ENCODE results near the gene RMDN2.
"Not testable (repeated sequence)": the region's sequence is repeated elsewhere in the genome, so short reads cannot be mapped to it uniquely, and the experiment has no call there.

The RMDN2 gene

DNA sequence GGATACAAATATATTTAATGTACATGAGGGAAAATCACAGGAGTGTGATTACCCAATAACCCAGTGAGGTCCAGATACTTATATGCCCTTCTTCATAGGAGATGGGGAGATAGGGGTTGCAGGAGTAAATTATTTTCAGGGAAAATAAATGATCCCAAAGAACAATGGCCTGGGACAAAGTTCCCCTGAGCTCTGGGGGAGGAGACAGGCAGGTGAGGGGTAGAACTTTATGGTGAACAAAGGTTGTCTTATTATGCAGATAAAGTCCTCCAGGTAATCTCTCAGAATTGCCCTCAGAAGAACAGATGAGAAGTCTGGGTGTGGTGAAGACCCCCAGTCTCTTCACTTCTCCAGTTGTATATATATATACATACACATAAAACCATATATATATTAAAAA is 22.1 kb upstream of the RMDN2 start:
- no peak for DNase-seq

DNA sequence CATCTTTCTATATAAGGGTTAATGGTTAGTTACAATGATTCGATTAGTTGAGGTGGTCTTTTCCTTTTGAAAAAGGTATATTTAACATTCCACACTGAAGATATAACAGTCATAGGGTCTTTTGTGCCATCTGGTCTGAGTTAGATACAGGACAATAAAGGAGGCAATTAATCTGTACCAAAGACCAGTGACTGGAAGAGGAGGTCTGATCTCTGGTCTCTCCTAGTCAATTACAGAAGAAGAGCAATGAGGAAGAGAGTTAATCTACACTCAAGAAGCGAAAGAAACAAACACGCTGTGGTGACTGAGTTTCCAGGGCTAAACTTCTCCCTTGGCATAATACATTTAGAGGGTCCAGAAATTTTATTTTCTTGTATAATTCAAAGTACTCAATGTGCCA is 20.7 kb upstream of the RMDN2 start:
- DNase-seq, result no peak

DNA sequence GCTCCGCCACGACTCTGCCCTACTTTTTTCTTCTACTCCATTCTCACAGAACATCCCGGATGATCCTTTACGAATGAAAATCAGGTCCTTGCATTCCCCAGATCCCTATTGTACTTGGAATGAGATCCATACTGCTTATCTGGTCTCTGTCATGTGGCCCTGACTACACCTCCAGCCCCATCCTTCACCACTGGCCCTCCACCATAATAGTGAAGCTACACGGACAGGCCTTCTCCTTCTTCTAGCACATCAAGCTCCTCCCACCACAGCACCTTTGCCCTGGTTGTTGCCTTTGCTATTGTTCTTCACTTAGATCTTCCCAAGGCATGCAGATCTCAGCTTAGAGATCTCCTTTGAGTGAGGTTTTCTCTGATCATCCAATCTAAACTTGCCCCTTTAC is 20.1 kb upstream of the RMDN2 start:
- DNase-seq, result no peak

DNA sequence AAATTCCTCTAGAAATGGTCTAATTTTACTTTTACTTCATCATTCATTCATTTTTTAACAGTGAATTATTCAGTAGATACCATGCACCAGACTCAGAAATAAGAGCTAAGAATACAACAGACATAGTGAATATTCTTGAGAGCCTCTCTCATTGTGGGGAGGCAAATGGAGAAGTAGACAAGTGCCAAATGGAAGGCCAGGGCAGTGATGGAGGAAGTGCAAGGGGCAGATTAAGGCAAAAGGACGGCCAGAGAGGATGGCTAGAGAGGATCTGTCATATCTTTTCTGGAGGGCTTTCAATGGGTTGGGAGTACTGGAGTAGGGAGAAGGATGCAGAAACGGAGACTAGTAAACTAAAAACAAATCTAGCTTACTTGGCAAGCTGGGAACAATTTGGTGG is 19.0 kb upstream of the RMDN2 start:
- no peak for DNase-seq

DNA sequence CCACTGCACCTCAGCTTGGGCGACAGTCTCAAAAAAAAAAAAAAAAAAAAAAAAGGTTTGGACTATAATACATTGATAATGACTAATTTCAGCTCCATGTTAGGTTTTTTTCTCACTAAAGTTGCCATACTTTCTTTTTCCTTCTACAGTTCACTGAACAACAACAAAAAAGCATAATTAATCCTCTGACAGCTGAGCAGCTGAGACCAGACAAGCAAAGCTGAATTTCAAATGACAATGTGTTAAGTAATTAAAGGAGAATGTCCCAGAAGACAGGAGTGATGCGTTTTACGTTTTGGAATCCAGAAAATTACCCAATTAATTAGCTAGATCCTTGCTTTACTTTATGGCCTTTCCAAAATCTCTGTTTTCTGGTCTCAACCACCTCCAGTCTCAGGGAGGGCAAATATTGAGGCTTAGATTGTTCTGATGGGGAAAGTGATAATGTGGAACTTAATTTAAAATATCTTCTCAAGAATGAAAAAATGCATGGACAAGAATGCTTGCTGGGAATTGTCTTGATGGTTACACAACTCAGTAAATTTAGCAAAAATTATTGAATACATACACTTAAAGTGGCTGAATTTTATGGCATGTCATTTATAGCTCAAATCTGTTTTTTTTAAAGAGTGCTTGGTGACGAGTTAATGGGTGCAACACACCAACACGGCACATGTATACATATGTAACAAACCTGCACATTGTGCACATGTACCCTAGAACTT is 17.4 kb upstream of the RMDN2 start:
- DNase-seq, result no peak

DNA sequence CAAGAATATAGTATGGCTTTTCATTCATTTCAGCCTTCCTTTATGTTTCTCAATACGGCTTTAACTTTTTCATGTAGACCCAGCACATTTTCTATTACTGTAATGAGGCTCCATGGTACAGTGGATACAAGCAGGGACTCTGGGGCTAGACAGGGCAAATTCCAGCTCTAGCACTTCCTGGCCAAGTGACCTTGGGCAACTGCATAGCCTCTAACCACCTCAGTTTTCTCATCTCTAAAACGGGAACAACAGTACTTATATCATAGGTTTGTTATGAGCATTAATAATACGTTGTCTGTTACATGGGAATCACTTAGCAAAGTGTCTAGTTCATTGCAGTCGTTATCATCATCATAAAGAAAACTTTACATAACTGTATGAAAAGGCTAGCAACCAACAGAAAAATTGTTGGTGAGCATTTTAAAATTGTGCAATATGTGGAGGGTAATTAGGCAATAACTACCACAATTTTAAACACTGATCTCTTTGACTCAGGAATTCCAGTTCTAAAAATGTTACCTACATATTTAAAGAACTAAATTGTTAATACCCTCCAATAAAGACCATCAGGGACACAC is 13.7 kb upstream of the RMDN2 start:
- DNase-seq, result no peak

DNA sequence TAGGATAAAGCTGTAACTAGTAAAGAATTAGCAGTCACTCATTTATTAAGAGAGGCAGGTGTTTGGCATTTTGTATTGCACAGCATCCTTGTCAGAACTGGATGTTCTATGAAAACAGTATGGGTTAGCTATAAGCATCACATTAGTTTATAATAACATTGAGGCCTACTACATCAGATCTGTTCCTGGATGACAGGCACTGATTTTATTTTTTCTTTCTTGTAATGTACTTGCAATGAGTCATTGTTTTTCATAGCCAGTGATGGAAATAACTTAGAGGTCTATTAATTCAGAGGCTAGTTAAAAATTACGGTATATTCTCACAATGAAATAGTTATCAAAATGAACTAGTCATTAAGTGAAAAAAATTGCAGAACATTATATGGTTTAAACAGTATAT is 13.0 kb upstream of the RMDN2 start:
- DNase-seq, result no peak

DNA sequence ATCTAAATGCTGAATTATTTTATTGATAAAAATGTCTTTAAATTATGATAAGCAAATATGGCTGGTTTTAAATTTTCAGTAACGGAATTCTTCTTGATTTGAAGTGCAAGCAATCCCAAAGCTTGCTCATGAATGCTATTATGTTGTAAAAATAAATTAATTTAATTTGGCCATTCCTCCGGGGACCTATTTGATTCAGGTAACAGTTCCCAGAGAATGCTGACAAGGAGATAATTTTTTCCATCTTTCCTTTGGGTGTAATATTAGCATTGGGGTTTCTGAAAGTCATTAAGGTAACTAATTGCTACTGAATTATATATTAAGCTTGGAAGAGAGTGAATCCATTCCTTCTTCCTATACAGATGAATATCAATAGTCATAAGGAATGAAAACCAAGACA is 12.5 kb upstream of the RMDN2 start:
- no peak for DNase-seq

DNA sequence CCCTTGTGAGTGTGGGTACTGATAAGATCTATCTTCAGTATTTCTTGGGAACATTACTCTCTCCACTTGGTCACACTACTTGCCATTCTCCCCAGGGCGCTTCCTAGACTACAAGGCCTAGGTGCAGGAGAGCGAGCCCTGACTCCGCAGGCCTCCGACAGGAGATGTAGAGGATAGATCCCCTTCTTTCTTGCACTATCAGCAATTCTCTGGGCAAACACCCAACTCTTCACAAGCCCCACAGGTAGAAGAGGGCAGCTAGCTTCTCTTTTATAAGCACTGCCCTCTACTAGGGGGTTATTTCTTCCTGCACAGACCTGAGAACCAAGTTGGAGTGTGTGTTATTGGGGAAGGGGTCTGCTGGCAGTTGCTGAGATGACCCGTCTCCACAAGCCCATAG is 10.7 kb upstream of the RMDN2 start:
- DNase-seq, result no peak

DNA sequence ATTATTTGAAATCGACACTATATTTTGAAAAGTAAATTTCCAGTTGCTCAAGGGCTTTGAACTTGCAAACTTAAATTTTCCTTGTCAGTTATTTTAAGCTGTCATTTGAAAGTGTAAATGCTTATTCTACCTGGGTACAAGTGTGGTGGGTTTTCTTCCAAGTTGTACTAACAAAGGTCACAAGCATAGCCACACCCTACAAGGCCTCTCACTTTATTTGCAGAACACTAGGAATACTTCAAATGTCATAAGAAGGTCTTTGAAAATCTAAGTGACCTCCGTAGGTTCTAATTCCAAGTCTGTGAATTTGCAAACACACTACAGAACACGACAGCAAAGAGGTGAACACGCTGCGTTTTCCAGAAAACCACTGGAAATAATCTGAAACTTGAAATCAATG is 9.3 kb upstream of the RMDN2 start:
- DNase-seq, result no peak

DNA sequence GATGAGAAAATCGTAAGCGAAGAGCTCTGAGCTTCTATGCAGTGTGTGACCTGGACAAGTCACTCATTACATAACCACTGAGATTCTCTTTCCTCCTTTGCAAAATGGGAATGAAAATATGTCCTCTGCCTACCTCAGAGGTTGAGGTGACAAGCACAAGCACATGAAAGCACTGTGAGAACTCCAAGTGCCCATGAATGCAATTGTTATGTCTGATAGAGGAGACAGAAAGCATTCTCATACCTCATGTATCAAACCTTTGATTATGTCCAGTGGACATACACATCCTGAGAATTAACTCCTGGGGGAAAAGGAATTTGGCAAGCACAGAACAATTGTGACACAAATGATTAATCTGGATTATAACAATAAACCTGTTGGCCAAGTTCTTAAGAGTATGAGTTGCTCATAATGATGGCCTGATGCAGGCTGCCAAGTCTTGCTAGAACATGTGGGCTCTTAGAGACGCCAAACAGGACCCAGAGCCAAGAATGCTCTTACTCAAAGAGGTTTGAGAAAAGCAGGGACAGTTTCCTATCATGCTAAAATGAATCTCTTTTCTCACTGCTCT is 8.5 kb upstream of the RMDN2 start:
- no peak for DNase-seq

DNA sequence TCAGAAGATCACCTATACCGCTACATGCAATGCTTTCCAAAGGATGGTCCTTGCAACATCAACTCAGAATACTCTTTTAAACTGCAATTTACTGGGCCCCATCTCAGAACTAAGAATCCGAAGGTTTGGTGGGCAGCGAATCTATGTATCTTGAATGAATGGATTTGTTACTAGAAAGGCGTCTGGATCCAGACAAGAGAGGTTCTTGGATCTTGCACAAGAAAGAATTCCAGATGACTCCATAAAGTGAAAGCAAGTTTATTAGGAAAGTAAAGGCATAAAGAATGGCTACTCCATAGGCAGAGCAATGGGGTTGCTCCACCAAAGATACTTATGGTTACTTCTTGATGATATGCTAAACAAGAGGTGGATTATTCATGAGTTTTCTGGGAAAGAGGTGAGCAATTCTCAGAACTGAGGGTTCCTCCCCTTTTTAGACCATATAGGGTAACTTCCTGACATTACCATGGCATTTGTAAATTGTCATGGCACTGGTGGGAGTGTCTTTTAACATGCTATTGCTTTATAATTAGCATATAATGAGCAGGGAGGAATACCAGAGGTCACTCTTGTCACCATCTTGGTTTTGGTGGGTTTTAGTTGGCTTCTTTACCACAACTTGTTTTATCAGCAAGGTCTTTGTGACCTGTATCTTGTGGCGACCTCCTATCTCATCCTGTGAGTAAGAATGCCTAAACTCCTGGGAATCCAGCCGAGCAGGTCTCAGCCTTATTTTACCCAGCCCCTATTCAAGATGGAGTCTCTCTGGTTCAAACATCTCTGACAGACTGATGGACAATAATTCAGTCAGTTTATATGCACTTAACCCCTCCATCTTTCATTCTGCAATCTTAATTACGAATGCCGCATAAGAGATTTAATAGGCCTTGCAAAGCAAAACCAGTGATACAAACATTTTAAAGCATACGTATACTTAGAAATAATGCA is 7.5 kb upstream of the RMDN2 start:
- DNase-seq, result no peak

DNA sequence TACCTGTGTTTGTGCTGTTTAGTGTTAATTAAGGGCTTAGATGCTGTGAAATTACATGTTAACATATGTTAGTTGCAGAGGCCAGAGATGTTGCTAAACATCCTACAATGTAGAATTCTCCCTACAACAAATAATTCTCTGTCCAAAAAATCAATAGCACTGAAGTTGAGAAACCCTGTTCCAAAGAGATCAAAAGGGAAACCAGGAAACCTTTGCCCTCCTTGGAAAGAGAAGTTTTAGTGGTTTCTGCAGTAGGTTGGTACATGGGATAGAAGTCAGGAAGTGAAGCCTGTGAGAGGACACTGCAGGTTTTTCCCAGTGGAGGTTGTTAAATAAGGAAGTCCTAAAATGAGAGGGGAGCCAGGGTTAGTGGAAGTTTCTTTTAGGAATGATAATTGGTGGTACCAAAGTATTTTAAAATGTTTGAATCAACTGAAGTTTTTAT is 6.3 kb upstream of the RMDN2 start:
- no peak for DNase-seq

DNA sequence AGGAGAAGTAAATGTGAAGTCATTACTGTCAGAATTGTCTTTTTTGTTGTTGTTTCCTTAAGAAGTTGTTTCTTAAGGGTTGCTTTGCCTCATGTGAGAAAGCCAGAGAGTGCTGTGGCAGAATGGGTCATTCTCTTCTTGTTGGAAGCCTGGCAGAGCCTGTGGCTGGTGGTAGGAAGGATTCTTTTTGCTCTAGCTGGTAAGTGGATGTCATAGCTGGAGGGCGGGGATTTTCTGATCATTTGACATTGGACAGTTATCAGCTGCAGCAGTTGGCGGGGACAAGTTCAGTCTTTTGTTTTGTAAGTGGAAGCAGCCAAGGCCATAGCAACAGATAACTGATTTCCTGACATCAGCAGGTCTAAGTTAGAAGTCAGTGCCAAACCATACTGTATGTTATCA is 5.5 kb upstream of the RMDN2 start:
- no peak for DNase-seq

DNA sequence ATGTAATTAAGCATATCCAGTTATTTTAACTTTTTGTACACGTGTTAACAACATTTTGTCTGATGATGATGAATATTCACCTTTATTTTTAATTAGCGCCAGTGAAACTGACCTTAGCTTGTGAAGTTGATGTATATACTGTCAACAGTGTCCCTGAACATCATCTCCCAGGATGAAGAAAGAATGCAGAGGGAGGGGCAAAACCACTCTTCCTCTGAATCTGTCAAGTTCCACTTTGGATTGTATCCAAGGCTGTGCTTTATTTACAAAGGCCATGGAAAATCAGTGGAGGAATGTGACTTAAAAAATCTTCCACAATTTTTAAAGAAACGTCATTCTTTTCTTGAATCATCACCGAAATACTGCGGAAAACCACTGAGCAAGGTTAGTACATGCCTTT is 4.5 kb upstream of the RMDN2 start:
- no peak for DNase-seq

DNA sequence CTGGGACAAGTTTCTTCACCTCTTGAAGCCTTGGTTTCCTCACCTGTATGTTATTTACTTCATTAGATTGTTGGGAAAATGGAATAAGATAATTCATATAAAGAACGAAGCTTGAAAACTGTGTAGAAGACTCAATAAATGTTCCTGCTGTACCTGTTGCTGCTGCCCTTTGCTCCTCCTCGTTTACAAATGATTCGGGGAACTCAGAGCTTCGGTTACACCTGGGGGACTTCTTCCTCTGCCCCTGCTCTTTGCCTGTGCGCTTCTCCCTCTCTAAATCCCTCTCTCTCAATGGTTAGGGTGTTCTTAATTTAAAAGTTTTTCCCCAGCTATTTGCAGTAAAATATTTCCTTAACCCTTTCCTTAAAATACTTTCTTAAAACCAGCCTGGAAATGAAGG is 3.3 kb upstream of the RMDN2 start:
- no peak for DNase-seq

DNA sequence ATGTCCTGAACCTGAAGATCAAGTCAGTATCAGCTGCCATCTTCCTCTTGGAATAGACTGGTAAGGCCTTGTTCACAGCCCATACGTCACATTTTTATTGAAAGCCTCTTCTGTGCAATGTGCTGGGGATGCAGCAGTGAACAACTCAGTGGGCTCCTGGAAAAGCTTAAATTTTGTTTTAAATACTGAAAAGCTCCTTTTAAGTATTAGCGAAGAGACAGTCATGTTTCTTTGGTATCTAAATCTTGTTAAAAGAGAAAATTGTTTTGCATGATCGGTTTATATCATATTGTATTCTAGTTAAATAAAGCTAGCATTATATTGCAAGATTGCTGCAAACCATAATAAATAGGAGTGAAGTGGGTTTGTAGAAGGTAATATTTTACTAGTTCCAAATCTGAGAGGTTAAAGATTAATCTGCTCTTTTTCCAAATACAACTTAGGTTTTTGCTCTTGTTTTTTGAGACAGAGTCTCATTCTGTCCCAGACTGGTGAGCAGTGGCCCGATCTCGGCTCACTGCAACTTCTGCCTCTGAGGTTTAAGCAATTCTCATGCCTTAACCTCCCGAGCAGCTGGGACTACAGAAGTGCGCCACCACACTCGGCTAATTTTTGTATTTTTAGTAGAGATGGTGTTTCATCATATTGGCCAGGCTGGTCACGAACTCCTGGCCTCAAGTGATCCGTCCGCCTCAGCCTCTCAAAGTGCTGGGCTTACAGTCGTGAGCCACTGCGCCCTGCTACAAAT is 1.6 kb upstream of the RMDN2 start:
- DNase-seq, result no peak

DNA sequence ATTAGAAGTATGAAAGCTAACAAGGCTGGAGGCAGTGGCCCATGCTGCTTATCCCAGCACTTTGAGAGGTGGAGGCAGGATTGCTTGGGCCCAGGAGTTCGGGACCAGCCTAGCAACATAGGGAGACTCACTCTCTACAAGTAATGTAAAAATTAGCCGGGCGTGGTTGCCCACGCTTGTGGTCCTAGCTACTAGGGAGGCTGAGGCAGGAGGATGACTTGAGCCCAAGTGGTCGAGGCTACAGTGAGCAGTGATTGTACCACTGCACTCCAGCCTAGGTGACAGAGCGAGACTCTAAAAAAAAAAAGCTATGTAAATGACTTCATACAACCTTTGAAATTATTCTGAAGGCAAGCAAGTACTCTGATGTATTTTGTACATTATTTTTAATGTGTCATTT is 1.5 kb downstream of the RMDN2 start:
- no peak for DNase-seq

DNA sequence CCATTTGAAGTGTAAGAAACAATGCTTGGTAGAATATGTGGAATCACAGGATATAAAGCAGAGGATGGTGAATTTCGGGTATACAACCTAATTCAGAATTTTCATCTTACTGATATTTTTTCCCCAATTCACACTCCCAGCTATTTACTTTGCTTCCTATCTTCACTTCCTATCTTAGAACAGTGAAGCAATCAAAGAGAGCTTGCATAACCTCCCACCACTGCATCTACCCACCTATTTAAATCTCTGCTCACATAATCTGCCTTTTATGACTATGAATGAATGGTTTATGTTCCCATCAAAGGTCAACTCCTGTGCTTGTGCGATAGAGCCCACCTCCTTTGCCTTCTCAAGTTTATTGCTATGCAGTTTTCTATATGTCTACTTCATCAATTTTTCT is 3.3 kb downstream of the RMDN2 start:
- DNase-seq, result no peak

DNA sequence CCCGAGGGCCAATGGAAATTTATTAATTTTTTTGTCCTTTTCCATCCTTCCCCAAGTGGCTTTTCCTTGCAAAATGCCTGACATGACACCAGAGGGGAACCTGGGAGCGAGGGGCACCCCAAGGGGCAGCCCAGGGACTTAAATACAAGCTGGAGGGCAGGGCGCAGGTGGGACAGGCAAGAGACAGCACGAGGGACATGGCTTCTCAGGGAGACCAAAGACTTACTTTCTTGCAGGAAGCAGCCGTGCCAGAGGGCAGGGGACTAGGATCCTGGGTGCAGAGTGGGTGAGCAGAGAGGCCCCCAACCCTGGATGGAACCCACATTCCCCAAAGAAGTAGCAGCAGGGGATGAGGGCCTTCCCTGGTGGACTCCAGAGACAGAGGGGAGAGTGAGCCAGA is 5.3 kb downstream of the RMDN2 start:
- DNase-seq, result not testable (repeated sequence)

DNA sequence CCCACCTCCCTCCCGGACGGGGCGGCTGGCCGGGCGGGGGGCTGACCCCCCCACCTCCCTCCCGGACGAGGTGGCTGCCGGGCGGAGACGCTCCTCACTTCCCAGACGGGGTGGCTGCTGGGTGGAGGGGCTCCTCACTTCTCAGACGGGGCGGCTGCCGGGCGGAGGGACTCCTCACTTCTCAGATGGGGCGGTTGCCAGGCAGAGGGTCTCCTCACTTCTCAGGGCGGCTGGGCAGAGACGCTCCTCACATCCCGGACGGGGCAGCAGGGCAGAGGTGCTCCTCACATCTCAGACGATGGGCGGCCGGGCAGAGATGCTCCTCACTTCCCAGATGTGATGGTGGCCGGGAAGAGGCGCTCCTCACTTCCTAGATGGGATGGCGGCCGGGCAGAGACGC is 7.8 kb downstream of the RMDN2 start:
- DNase-seq, result not testable (repeated sequence)

DNA sequence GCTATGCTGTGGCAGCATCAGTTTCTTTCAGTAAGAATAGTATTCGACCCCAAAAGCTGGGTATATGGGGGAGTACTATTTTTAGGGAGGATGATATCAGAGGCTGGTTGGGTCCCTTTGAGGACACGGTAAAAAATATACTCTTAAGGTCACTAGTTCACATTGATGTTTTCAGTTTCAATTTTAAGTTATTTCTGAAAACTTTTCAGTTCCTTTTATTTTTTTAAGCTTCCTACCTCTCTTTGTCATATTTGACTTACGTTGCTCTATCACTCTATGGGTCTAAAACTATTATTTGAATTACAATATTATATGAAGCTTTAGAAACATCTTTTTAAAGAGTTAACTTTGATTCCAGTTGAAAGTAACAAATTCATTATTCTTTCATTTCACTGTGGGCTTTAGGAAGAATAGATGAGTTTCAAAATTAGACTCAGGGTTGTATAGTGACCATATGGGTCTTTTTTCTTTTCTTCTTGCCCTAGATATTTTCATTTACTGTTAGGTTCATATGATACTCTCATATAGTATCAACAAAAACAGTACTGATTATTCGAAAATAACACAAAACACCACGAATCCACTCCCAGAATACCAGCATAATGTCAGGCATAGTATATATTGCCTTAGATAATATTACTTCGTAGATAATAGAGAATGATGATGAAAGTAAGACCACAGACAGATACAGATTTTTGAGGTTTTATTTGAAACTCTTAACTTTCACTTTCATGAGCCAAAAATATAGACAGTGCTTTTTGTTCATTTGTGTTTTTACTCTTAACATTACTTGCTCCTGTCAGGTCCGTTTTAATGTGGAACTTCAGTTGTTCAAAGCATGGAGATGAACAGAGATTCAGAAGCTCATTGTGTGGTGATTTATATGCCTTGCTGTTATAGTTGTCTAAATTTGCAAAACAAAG is 9.8 kb downstream of the RMDN2 start:
- DNase-seq, result no peak

Measured in activated CD4-positive, alpha-beta T cell treated with anti-CD3 and anti-CD28 coated beads, Interleukin-2, amount 50 U/mL, for 4 hours (primary cell).